Dedifferentiated amniotic fluid mesenchymal stem cell (primary cell): ENCODE results near the gene PRLH.

Experiments used
- DNase-seq: peaks from one replicate; pipeline ENCODE4 v3.0.0-alpha.2; 2016; ENCODE audit errors: extremely low spot score

Gene PRLH

GRCh38 chr2:237566401-237567235 lies at the start of gene PRLH:
TSS of gene PRLH (plus strand) at chr2:237566574. CDS start at chr2:237566574, 0 bp downstream.
- no peak for DNase-seq

- DNase-seq: no peak
Measured at GRCh38 chr2:237517163-237517562, 49.2 kb upstream of the PRLH start.

- no peak for DNase-seq
Measured at GRCh38 chr2:237517990-237518389, 48.4 kb upstream of the PRLH start.

GRCh38 chr2:237519506-237520245 lies 46.7 kb upstream of the PRLH start:
- DNase-seq: no peak

- DNase-seq: no peak
Measured at GRCh38 chr2:237520290-237520689, 46.1 kb upstream of the PRLH start.

GRCh38 chr2:237524631-237525030 lies 41.7 kb upstream of the PRLH start:
- DNase-seq: no peak

GRCh38 chr2:237525559-237526157 lies 40.7 kb upstream of the PRLH start:
- no peak for DNase-seq

- no peak for DNase-seq
Measured at GRCh38 chr2:237527233-237527632, 39.1 kb upstream of the PRLH start.

GRCh38 chr2:237527766-237528165 lies 38.6 kb upstream of the PRLH start:
- DNase-seq: no peak

GRCh38 chr2:237529452-237530402 lies 36.6 kb upstream of the PRLH start:
- DNase-seq: no peak

GRCh38 chr2:237530472-237531433 lies 35.6 kb upstream of the PRLH start:
- no peak for DNase-seq

- no peak for DNase-seq
Measured at GRCh38 chr2:237532160-237532559, 34.2 kb upstream of the PRLH start.

GRCh38 chr2:237533668-237534161 lies 32.7 kb upstream of the PRLH start:
- no peak for DNase-seq

- no peak for DNase-seq
Measured at GRCh38 chr2:237534380-237534779, 32.0 kb upstream of the PRLH start.

- no peak for DNase-seq
Measured at GRCh38 chr2:237535385-237536082, 30.8 kb upstream of the PRLH start.

- DNase-seq: no peak
Measured at GRCh38 chr2:237536083-237536415, 30.3 kb upstream of the PRLH start.

GRCh38 chr2:237536617-237537016 lies 29.8 kb upstream of the PRLH start:
- no peak for DNase-seq

GRCh38 chr2:237538001-237538720 lies 28.2 kb upstream of the PRLH start:
- no peak for DNase-seq

- no peak for DNase-seq
Measured at GRCh38 chr2:237538901-237539300, 27.5 kb upstream of the PRLH start.
